GM10266 (cell line): ENCODE data around the gene NOL9.

ENCODE experiments used
- DNase-seq: peaks from one replicate; pipeline ENCODE4 v3.0.0; 2012; ENCODE audit errors: extremely low spot score
- CTCF ChIP-seq: IDR thresholded peaks from 2 replicates; pipeline ENCODE4 v1.5.1; 2012; ENCODE audit warnings: mild to moderate bottlenecking, low read depth; ENCODE audit not compliant: control insufficient read depth, insufficient read depth; ENCODE audit errors: missing control alignments

NOL9 gene

GRCh38 chr1:6544831-6545230, 9.5 kb downstream of the NOL9 start:
- no peak for TF ChIP-seq CTCF
- no peak for DNase-seq

- TF ChIP-seq CTCF: no peak
- no peak for DNase-seq
These were observed 15.4 kb downstream of the NOL9 start for GRCh38 chr1:6538956-6539355.

GRCh38 chr1:6536291-6536690, 18.0 kb downstream of the NOL9 start:
- no peak for TF ChIP-seq CTCF
- DNase-seq: no peak

- TF ChIP-seq CTCF: no peak
- no peak for DNase-seq
These were observed 19.1 kb downstream of the NOL9 start for GRCh38 chr1:6535214-6535613.

- DNase-seq: no peak
- TF ChIP-seq CTCF: no peak
These were observed 20.0 kb downstream of the NOL9 start for GRCh38 chr1:6534248-6534822.

GRCh38 chr1:6531996-6532395, 22.3 kb downstream of the NOL9 start:
- TF ChIP-seq CTCF: no peak
- no peak for DNase-seq

GRCh38 chr1:6530504-6531160, 23.7 kb downstream of the NOL9 start:
- no peak for TF ChIP-seq CTCF
- no peak for DNase-seq
